ENCODE results near the gene NLRP6.

DNA sequence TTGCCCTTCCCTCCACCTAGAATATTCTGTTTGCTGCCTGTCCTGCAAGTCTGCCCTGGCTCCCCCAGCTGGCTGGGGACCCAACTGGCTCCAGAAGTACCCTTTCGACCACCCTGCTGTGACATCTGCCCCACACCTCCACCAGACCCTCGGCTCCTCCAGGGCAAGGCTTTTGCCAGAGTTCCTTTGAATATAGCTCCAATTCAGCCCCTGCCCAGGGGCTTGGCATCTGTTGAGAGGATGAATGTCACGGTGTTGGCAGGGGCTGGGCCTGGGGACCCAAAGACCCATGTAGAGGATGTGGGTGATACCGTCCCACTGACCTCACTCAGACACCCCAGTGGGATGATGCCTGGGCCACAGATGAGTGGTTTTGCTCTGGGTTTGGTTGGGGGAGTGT is 4.0 kb downstream of the NLRP6 start:
- TF ChIP-seq, protein P1, sequence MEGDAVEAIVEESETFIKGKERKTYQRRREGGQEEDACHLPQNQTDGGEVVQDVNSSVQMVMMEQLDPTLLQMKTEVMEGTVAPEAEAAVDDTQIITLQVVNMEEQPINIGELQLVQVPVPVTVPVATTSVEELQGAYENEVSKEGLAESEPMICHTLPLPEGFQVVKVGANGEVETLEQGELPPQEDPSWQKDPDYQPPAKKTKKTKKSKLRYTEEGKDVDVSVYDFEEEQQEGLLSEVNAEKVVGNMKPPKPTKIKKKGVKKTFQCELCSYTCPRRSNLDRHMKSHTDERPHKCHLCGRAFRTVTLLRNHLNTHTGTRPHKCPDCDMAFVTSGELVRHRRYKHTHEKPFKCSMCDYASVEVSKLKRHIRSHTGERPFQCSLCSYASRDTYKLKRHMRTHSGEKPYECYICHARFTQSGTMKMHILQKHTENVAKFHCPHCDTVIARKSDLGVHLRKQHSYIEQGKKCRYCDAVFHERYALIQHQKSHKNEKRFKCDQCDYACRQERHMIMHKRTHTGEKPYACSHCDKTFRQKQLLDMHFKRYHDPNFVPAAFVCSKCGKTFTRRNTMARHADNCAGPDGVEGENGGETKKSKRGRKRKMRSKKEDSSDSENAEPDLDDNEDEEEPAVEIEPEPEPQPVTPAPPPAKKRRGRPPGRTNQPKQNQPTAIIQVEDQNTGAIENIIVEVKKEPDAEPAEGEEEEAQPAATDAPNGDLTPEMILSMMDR (IDR thresholded peaks at IDR 0.05), result no peak
- no peak for TF ChIP-seq POLR2A (IDR thresholded peaks at IDR 0.05)

Measured in esophagus squamous epithelium (tissue), 4 donors.